OCI-LY1 (cell line): ENCODE results near the gene DTX3.

Experiments used
- CTCF ChIP-seq: fragments of 200-600 bp; sonication (generic), shearing (Covaris generic); IDR thresholded peaks from 2 replicates; pipeline ENCODE4 v1.5.1; 2017; ENCODE audit warnings: mild to moderate bottlenecking, antibody characterized with exemption, low read length, moderate library complexity, mixed read lengths
- EZH2 ChIP-seq: fragments of 200-600 bp; sonication (generic), shearing (Covaris generic); IDR thresholded peaks from 2 replicates; pipeline ENCODE4 v1.8.0; 2017; ENCODE audit warnings: borderline replicate concordance, mixed run types, mild to moderate bottlenecking, antibody characterized with exemption, low read length, moderate library complexity, mixed read lengths

GRCh38 chr12:57611108-57611826, 6.6 kb downstream of the DTX3 start, which contains the start of gene ARHGEF25:
- TF ChIP-seq EZH2: no peak
- TF ChIP-seq CTCF: no peak
